ENCODE results near the gene SLCO1B3.

SLCO1B3 gene

DNA sequence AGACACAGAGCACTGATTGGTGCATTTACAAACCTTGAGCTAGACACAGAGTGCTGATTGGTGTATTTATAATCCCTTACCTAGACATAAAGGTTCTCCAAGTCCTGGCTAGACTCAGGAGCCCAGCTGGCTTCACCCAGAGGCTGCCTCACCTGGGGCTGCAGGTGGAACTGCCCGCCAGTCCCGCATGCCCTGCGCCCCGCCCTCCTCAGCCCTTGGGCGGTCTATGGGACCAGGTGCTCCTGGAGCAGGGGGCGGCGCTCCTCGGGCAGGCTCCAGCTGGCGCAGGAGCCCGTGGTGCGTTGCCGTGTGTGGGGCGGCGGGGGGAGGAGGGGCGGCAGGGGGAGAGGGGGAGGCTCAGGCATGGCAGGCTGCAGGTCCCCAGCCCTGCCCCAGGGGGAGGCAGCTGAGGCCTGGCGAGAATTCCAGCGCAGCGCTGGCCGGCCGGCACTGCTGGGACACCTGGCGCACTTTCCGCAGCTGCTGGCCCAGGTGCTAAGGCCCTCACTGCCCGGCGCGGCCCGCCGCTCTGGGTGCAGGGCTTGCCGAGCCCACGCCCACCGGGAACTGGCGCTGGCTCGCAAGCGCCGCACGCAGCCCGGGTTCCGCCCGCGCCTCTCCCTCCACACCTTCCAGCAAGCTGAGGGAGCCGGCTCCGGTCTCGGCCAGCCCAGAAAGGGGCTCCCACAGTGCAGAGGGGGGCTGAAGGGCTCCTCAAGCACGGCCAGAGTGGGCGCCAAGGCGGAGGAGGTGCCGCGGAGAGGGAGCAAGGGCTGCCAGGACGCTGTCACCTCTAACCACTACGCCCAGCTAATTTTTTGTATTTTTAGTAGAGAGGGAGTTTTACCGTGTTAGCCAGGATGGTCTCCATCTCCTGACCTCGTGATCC is 3.1 kb upstream of the SLCO1B3 start:
- Histone ChIP-seq H3K9ac (ENCODE audit: low read depth, low read length) (no peak overlapping the region), H3K4me1 (ENCODE audit: insufficient read depth, low read length) (no peaks in the 10 kb centered on the region), H3K36me3 (ENCODE audit: insufficient read depth, low read length) (no peaks in the 10 kb centered on the region), H3K27ac (ENCODE audit: low read depth, low read length) (no peak overlapping the region), H3K4me3 (ENCODE audit: low read length) (no peak overlapping the region), H3K27me3 (ENCODE audit: insufficient read depth, low read length) (no peaks in the 10 kb centered on the region), H3K9me3 (ENCODE audit: insufficient read depth, low read depth, low read length) (no peaks in the 10 kb centered on the region)
- WGBS, result 96% methylated on average over 51 of the region's 51 CpGs

DNA sequence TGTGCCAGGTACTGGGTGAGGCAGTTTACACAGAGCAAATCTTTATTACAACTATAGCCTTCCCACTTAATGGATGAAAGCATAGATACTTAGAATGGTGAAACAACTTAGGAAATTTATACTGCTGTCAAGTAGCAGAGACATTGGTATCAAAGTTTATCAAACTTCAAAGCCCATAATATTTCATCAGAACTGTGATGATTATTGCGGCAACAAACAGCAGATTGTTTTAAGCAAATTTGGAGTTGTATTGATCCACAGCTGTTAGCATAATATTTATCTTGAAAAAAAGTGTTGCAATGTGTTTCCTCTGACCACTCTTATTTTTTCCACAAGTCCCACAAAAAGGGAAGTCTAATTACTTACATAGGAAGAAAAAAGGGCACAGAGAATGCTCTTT is 2.0 kb upstream of the SLCO1B3 start:
- Histone ChIP-seq H3K4me1 (ENCODE audit: insufficient read depth, low read length) (no peaks in the 10 kb centered on the region), H3K4me3 (ENCODE audit: low read length) (no peak overlapping the region), H3K36me3 (ENCODE audit: insufficient read depth, low read length) (no peaks in the 10 kb centered on the region), H3K27me3 (ENCODE audit: insufficient read depth, low read length) (no peaks in the 10 kb centered on the region), H3K27ac (ENCODE audit: low read depth, low read length) (no peak overlapping the region), H3K9ac (ENCODE audit: low read depth, low read length) (no peak overlapping the region), H3K9me3 (ENCODE audit: insufficient read depth, low read depth, low read length) (no peaks in the 10 kb centered on the region)
- 100% methylated on average over 1 of the region's 1 CpG for WGBS

- H3K36me3 ChIP-seq (ENCODE audit: insufficient read depth, low read length), result no peaks in the 10 kb centered on the region
- H3K27ac ChIP-seq (ENCODE audit: low read depth, low read length), result no peak overlapping the region
- H3K4me1 ChIP-seq (ENCODE audit: insufficient read depth, low read length), result no peaks in the 10 kb centered on the region
- H3K9me3 ChIP-seq (ENCODE audit: insufficient read depth, low read depth, low read length), result no peaks in the 10 kb centered on the region
- no peak overlapping the region for H3K4me3 ChIP-seq (ENCODE audit: low read length)
- H3K9ac ChIP-seq (ENCODE audit: low read depth, low read length), result no peak overlapping the region
- no peaks in the 10 kb centered on the region for H3K27me3 ChIP-seq (ENCODE audit: insufficient read depth, low read length)
- no CpG with 5 or more reads among the region's 2 CpGs for WGBS
Observed at GRCh38 chr12:20815574-20815973, 5.1 kb downstream of the SLCO1B3 start.

- H3K4me1 ChIP-seq (ENCODE audit: insufficient read depth, low read length), result no peaks in the 10 kb centered on the region
- WGBS, result 96% methylated on average over 5 of the region's 6 CpGs
Observed at GRCh38 chr12:20822415-20822814, 11.9 kb downstream of the SLCO1B3 start.

DNA sequence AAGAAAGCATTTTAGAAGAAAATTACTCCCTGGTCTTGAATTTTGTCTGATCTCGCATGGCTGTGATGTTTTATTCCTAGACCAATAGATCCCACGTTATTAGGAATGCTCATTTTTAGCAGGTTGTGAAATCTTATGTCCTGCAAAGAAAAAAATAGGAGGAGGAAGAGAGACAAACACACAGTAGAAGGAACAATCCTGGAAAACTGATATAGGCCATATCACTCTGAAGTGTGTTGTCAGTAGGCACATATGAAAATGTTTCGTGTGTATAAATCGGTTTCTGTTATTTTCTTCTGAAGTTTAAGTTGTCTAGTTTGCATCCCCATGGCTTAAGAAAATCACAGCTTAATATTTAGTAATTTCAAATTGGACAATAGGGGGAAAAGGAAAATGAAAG is 12.4 kb downstream of the SLCO1B3 start:
- H3K27ac ChIP-seq (ENCODE audit: low read depth, low read length), result no peak overlapping the region

More at GRCh38 chr12:20822415-20822814, 11.9 kb downstream of the SLCO1B3 start:
- Histone ChIP-seq H3K9ac (ENCODE audit: low read depth, low read length) (no peak overlapping the region), H3K36me3 (ENCODE audit: insufficient read depth, low read length) (no peaks in the 10 kb centered on the region), H3K9me3 (ENCODE audit: insufficient read depth, low read depth, low read length) (peaks cover 14% of the 10 kb centered on the region), H3K4me3 (ENCODE audit: low read length) (no peak overlapping the region), H3K27ac (ENCODE audit: low read depth, low read length) (no peak overlapping the region), H3K27me3 (ENCODE audit: insufficient read depth, low read length) (no peaks in the 10 kb centered on the region)

DNA sequence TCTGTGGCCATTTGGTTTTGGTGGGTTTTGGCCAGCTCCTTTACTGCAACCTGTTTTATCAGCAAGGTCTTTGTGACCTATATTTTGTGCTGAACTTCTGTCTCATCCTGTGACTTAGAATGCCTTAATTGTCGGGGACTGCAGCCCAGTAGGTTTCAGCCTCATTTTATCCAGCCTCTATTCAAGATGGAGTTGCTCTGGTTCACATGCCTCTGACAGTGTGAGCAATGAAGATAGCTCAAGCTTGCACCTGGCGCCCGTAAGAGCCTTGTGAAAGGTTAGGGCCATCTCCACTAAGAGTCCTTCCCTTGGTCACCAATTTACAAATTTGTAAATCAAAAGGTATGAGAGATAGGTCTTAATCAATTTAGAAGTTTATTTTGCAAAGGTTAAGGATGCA is 19.4 kb downstream of the SLCO1B3 start:
- Histone ChIP-seq H3K27me3 (ENCODE audit: insufficient read depth, low read length) (no peaks in the 10 kb centered on the region), H3K9me3 (ENCODE audit: insufficient read depth, low read depth, low read length) (no peaks in the 10 kb centered on the region), H3K4me3 (ENCODE audit: low read length) (no peak overlapping the region), H3K9ac (ENCODE audit: low read depth, low read length) (no peak overlapping the region), H3K36me3 (ENCODE audit: insufficient read depth, low read length) (no peaks in the 10 kb centered on the region), H3K27ac (ENCODE audit: low read depth, low read length) (no peak overlapping the region), H3K4me1 (ENCODE audit: insufficient read depth, low read length) (no peaks in the 10 kb centered on the region)
- 98% methylated on average over 3 of the region's 3 CpGs for WGBS

More for the DNA sequence above, 12.4 kb downstream of the SLCO1B3 start:
- Histone ChIP-seq H3K9me3 (ENCODE audit: insufficient read depth, low read depth, low read length) (peaks cover 14% of the 10 kb centered on the region), H3K9ac (ENCODE audit: low read depth, low read length) (no peak overlapping the region), H3K4me1 (ENCODE audit: insufficient read depth, low read length) (no peaks in the 10 kb centered on the region), H3K36me3 (ENCODE audit: insufficient read depth, low read length) (no peaks in the 10 kb centered on the region), H3K27me3 (ENCODE audit: insufficient read depth, low read length) (no peaks in the 10 kb centered on the region), H3K4me3 (ENCODE audit: low read length) (no peak overlapping the region)
- WGBS, result 75% methylated on average over 4 of the region's 4 CpGs

DNA sequence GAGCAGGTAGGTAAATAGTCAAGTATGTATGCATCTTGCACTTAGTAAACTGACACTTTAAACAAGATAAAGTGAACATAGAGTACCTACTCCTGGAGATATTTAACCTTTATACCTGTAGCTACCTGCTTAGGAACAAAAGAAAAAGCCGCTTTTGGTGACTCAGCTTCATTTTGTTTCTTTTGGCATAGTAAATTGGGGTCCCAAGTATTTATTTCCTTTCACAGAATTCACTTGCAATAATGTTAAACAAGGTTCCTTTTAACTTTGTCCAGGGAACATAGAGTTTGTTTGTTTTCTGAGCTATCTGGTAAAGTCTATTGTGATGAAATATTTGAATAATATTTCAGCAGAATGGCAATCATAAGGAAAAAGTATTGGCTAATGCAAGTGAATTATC is 20.0 kb downstream of the SLCO1B3 start:
- WGBS, result 88% methylated on average over 1 of the region's 1 CpG
- Histone ChIP-seq H3K36me3 (ENCODE audit: insufficient read depth, low read length) (no peaks in the 10 kb centered on the region), H3K9ac (ENCODE audit: low read depth, low read length) (no peak overlapping the region), H3K4me1 (ENCODE audit: insufficient read depth, low read length) (no peaks in the 10 kb centered on the region), H3K9me3 (ENCODE audit: insufficient read depth, low read depth, low read length) (no peaks in the 10 kb centered on the region), H3K27me3 (ENCODE audit: insufficient read depth, low read length) (no peaks in the 10 kb centered on the region), H3K4me3 (ENCODE audit: low read length) (no peak overlapping the region), H3K27ac (ENCODE audit: low read depth, low read length) (no peak overlapping the region)

DNA sequence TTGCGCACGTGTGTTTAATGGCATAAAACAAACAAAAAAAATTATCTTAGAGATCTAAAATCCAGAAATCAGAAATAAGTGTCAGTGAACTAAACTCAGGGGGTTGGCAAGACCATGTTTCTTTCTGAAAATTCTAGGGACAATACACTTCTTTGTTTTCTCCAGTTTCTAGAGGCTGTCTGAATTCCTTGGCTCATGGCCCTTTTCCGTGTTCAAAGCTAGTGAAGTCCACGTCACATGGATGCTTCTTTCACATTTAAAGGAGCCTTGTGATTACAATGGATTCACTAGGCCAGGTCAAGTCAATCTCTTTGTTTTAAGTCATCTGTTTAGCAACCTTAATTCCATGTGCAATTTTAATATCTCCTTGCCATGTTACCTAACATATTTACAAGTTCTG is 22.4 kb downstream of the SLCO1B3 start:
- Histone ChIP-seq H3K4me1 (ENCODE audit: insufficient read depth, low read length) (no peaks in the 10 kb centered on the region), H3K9me3 (ENCODE audit: insufficient read depth, low read depth, low read length) (no peaks in the 10 kb centered on the region), H3K4me3 (ENCODE audit: low read length) (no peak overlapping the region), H3K36me3 (ENCODE audit: insufficient read depth, low read length) (no peaks in the 10 kb centered on the region), H3K27me3 (ENCODE audit: insufficient read depth, low read length) (no peaks in the 10 kb centered on the region), H3K9ac (ENCODE audit: low read depth, low read length) (no peak overlapping the region), H3K27ac (ENCODE audit: low read depth, low read length) (no peak overlapping the region)
- WGBS, result 95% methylated on average over 4 of the region's 4 CpGs

- Histone ChIP-seq H3K4me1 (ENCODE audit: insufficient read depth, low read length) (0 out of 2 replicates have a peak, but pooled peaks cover 3% of the 10 kb centered on the region), H3K9me3 (ENCODE audit: insufficient read depth, low read depth, low read length) (peaks cover 3% of the 10 kb centered on the region; the same call in 1 of the 2 replicates), H3K9ac (ENCODE audit: low read depth, low read length) (no peak overlapping the region), H3K27me3 (ENCODE audit: insufficient read depth, low read length) (no peaks in the 10 kb centered on the region), H3K4me3 (ENCODE audit: low read length) (no peak overlapping the region), H3K36me3 (ENCODE audit: insufficient read depth, low read length) (no peaks in the 10 kb centered on the region), H3K27ac (ENCODE audit: low read depth, low read length) (no peak overlapping the region)
Observed at GRCh38 chr12:20852649-20853048, 42.1 kb downstream of the SLCO1B3 start.

- Histone ChIP-seq H3K9ac (ENCODE audit: low read depth, low read length) (no peak overlapping the region), H3K36me3 (ENCODE audit: insufficient read depth, low read length) (no peaks in the 10 kb centered on the region), H3K9me3 (ENCODE audit: insufficient read depth, low read depth, low read length) (no peaks in the 10 kb centered on the region), H3K27ac (ENCODE audit: low read depth, low read length) (no peak overlapping the region), H3K27me3 (ENCODE audit: insufficient read depth, low read length) (no peaks in the 10 kb centered on the region), H3K4me1 (ENCODE audit: insufficient read depth, low read length) (no peaks in the 10 kb centered on the region), H3K4me3 (ENCODE audit: low read length) (no peak overlapping the region)
- 95% methylated on average over 3 of the region's 3 CpGs for WGBS
Observed at GRCh38 chr12:20863056-20863455, 52.6 kb downstream of the SLCO1B3 start.

DNA sequence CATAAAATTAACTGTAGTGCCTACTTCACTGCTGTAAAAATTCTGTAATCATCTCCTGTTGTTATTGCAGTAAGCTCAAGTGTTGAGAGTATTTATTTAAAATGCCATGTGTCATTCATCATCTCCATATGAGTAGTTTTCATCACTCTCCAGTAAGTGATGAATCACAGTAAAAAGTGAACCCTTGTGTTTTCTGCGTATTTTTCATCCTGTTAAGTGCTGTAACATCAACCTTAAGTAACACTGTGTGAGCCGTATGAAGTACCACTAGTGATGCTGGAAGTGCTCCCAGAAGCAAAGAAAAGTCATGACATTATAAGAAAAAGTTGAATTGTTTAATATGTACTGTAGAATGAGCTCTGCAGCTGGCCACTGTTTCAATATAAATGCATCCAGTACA is 55.4 kb downstream of the SLCO1B3 start:
- Histone ChIP-seq H3K4me3 (ENCODE audit: low read length) (no peak overlapping the region), H3K36me3 (ENCODE audit: insufficient read depth, low read length) (no peaks in the 10 kb centered on the region), H3K9me3 (ENCODE audit: insufficient read depth, low read depth, low read length) (no peaks in the 10 kb centered on the region), H3K27ac (ENCODE audit: low read depth, low read length) (no peak overlapping the region), H3K4me1 (ENCODE audit: insufficient read depth, low read length) (no peaks in the 10 kb centered on the region), H3K9ac (ENCODE audit: low read depth, low read length) (no peak overlapping the region), H3K27me3 (ENCODE audit: insufficient read depth, low read length) (no peaks in the 10 kb centered on the region)
- WGBS, result 50% methylated on average over 2 of the region's 2 CpGs
